Nephron progenitor cell (in vitro differentiated cells): Measurements from ENCODE around the gene MYLK.
A peak's percentile ranks its signal among the peaks of the same experiment; 100 is the strongest.

Source experiments
- DNase-seq: peaks from one replicate; pipeline ENCODE4 v3.0.0; 2021
- H3K27ac Mint-ChIP-seq: 2 replicates; pipeline ENCODE4 v1.8.0; 2021; ENCODE audit warnings: mild to moderate bottlenecking, moderate library complexity, mixed read lengths
- H3K27me3 Mint-ChIP-seq: 2 replicates; pipeline ENCODE4 v1.8.0; 2021; ENCODE audit warnings: mild to moderate bottlenecking, low read depth, mixed read lengths; ENCODE audit not compliant: poor library complexity
- H3K36me3 Mint-ChIP-seq: 2 replicates; pipeline ENCODE4 v1.8.0; 2021; ENCODE audit warnings: low read depth, mixed read lengths
- H3K4me1 Mint-ChIP-seq: 2 replicates; pipeline ENCODE4 v1.8.0; 2021; ENCODE audit warnings: mixed read lengths
- H3K4me3 Mint-ChIP-seq: 2 replicates; pipeline ENCODE4 v1.8.0; 2021; ENCODE audit warnings: mild to moderate bottlenecking, moderate library complexity, mixed read lengths
- H3K9me3 Mint-ChIP-seq: 2 replicates; pipeline ENCODE4 v1.8.0; 2021; ENCODE audit warnings: mild to moderate bottlenecking, moderate library complexity, mixed read lengths
- TF ChIP-seq, protein P1 (sequence below): fragments of 200-600 bp; sonication (generic); IDR thresholded peaks from 2 replicates; pipeline ENCODE4 v1.5.0; 2021; ENCODE audit warnings: antibody characterized with exemption

Gene MYLK

DNA sequence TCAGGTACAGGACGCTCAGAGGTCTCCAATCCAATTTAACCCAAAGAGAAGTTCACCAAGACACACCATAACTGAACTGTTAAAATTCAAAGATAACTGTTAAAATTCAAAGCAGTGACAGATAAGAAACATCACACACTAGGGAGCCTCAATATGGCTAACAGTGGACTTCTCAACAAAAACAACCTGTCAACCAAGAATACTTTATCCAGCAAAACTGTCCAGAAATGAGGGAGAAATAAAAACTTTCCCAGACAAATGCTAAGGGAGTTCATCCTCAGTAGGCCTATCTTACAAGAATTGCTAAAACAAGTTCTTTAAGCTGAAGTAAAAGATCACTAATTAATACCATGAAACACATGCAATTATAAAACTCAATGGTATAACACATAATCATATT, 36.3 kb upstream of the MYLK start:
- DNase-seq = no peak
- no peaks in the 10 kb centered on the region for H3K4me1 Mint-ChIP-seq
- peaks cover 50% of the 10 kb centered on the region for H3K9me3 Mint-ChIP-seq
- H3K27me3 Mint-ChIP-seq = peaks cover 9% of the 10 kb centered on the region
- H3K27ac Mint-ChIP-seq = no peak overlapping the region
- H3K36me3 Mint-ChIP-seq = peaks cover 93% of the 10 kb centered on the region
- TF ChIP-seq, protein P1, sequence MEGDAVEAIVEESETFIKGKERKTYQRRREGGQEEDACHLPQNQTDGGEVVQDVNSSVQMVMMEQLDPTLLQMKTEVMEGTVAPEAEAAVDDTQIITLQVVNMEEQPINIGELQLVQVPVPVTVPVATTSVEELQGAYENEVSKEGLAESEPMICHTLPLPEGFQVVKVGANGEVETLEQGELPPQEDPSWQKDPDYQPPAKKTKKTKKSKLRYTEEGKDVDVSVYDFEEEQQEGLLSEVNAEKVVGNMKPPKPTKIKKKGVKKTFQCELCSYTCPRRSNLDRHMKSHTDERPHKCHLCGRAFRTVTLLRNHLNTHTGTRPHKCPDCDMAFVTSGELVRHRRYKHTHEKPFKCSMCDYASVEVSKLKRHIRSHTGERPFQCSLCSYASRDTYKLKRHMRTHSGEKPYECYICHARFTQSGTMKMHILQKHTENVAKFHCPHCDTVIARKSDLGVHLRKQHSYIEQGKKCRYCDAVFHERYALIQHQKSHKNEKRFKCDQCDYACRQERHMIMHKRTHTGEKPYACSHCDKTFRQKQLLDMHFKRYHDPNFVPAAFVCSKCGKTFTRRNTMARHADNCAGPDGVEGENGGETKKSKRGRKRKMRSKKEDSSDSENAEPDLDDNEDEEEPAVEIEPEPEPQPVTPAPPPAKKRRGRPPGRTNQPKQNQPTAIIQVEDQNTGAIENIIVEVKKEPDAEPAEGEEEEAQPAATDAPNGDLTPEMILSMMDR = no peak
- no peak overlapping the region for H3K4me3 Mint-ChIP-seq

DNA sequence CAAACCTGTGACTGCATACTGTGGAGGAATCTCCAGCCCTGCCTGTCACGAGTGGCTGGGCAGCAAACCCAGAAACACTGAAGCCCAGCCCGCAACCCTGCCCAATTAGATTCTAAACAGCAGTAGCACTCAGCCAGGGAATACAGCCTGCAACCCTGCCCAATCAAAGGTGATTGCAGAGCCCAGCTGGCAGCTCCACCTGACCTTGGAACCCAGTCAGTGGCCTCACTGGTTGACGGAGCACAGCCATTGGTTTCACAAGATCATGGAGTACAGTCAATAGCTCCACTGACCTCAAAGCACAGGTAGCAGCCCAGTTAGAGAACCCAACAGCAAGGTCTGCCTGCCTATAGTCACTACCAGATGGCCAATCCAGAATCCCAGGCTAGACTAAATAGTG, 35.2 kb upstream of the MYLK start:
- Mint-ChIP-seq H3K27me3 (peaks cover 7% of the 10 kb centered on the region), H3K9me3 (peaks cover 49% of the 10 kb centered on the region), H3K36me3 (peaks cover 93% of the 10 kb centered on the region), H3K27ac (no peak overlapping the region), H3K4me3 (no peak overlapping the region), H3K4me1 (no peaks in the 10 kb centered on the region)
- TF ChIP-seq, protein P1 = no peak
- no peak for DNase-seq

DNA sequence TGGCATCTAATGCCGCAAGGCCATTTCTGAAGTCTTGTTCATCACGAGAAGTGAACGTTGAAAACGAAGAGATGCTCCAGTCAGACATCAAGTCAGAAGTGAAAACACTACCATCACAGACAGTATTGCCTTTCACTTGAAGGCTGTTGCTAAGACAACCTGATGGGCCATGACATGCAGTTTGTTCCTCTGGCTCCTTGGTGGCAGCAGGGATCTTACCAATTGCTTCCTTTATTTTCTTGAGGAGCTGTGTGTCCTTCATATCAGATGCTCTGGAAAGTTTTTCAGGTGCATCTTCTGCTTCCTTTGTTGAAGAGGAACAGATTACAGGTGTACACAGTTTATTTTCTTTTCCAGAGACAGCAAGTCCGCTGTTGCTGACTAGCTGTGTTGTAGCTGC, 30.7 kb upstream of the MYLK start:
- H3K4me1 Mint-ChIP-seq = no peaks in the 10 kb centered on the region
- H3K4me3 Mint-ChIP-seq = no peak overlapping the region
- no peak for DNase-seq
- H3K36me3 Mint-ChIP-seq = peaks cover 60% of the 10 kb centered on the region
- peaks cover 5% of the 10 kb centered on the region for H3K9me3 Mint-ChIP-seq
- peaks cover 4% of the 10 kb centered on the region for H3K27me3 Mint-ChIP-seq
- TF ChIP-seq, protein P1 = no peak
- H3K27ac Mint-ChIP-seq = peak overlapping the region; percentile 55

DNA sequence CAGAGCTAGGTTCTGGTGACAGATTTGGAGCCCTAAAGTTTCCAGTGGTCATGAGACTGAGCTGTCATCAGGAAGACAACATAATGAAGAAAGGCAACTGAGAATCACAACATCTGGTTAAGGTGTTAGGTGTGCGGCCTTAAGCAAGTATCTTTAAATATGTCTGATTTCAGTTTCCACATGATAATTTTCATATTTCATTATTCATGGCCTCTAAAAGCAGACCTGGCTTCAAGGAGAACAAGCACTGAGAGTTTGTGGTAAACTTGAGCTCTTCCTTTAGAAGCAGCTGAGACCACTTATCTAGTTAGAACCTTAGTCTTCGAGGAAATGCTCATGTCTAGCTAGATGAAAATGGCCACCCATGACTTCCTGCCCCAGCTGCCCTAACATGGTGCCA, 25.7 kb upstream of the MYLK start:
- Mint-ChIP-seq H3K9me3 (no peaks in the 10 kb centered on the region), H3K36me3 (peaks cover 17% of the 10 kb centered on the region), H3K4me1 (peaks cover 4% of the 10 kb centered on the region), H3K27me3 (no peaks in the 10 kb centered on the region), H3K4me3 (no peak overlapping the region), H3K27ac (no peak overlapping the region)
- TF ChIP-seq, protein P1 = no peak
- no peak for DNase-seq

DNA sequence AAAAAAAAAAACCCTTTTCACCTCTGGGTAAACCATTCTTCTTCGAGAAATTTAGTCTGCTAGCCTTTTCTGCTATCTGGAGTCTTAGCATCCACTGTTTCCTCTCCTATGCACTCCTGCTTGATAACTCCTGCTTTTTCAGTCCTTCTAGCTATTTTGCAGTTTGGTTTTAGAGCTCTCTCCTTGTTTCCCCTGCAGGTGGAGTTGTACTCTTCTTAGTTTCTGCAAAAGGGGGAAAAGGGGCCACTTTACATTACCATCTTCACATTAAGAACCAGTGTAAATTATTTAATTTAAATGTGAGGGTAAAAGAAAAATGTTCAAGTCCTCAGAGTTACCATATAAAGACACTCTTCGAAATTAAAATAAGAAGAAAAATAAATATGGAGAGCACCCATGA, 23.6 kb upstream of the MYLK start:
- Mint-ChIP-seq H3K4me1 (peaks cover 4% of the 10 kb centered on the region), H3K36me3 (peaks cover 4% of the 10 kb centered on the region), H3K27ac (no peak overlapping the region), H3K4me3 (no peak overlapping the region), H3K27me3 (no peaks in the 10 kb centered on the region), H3K9me3 (no peaks in the 10 kb centered on the region)
- TF ChIP-seq, protein P1 = no peak
- no peak for DNase-seq

DNA sequence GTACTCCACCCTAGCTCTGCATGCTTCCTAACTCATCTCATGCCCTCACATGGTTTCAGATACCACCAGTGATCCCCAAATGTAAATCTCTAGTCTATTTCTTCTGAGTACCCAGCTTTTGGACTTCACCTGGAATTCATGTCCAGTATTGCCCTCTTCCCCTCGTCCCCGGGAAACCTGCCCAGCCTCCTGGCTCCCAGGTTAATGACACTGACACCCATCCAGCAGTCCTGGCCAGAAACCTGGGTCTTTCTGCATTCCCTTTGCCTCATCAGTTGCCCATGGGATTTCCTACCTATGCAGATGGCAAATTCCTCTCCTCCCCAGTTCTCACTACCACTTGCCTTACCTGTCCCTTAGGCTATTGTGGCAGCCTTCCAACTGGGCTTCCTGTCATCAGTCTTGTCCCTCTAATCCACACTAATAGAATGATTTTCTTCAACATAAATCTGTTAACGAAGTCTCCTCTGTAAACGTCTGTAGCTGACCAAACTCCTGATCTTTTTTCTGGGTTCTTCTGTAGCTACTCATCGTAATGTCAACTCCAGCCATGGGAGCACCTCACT, 15.3 kb upstream of the MYLK start:
- DNase-seq = no peak
- Mint-ChIP-seq H3K9me3 (peaks cover 8% of the 10 kb centered on the region), H3K4me1 (no peaks in the 10 kb centered on the region), H3K4me3 (no peak overlapping the region), H3K27me3 (no peaks in the 10 kb centered on the region), H3K27ac (no peak overlapping the region), H3K36me3 (no peaks in the 10 kb centered on the region)
- TF ChIP-seq, protein P1 = no peak
